ENCODE results near the gene ARPC1A. TPM values are rescaled to one million over a fixed set of nuclear protein-coding genes. Genes with fewer than 3 reads are reported as not detected.

ARPC1A gene
- total RNA-seq, 6 experiments from 2014 or later, result 261 to 285 (median 281) TPM

DNA sequence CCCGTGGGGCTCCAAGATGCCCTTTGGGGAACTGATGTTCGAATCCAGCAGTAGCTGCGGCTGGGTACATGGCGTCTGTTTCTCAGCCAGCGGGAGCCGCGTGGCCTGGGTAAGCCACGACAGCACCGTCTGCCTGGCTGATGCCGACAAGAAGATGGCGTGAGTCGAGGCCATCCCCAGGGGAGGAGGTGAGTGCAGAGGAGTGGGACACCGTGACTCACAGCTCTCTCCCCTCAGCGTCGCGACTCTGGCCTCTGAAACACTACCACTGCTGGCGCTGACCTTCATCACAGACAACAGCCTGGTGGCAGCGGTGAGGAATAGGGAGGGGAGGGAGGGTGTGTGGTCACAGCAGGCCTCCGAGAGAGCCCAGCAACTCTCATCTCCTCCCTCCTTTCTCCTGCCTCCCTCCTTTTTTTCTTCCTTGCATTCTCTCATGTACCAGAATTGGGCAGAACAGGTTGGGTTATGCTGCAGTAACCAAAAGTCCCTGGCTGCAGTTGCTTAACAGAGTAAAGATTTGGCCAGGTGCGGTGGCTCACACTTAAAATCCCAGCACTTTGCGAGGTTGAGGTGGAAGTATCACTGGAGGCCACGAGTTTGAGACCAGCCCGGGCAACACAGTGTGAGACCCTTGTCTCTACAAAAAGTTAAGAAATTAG is 65.4 kb downstream of the ARPC1A start:
- no peak overlapping the region for H3K27ac Mint-ChIP-seq
- DNase-seq, result no peak
- TF ChIP-seq, protein P1, sequence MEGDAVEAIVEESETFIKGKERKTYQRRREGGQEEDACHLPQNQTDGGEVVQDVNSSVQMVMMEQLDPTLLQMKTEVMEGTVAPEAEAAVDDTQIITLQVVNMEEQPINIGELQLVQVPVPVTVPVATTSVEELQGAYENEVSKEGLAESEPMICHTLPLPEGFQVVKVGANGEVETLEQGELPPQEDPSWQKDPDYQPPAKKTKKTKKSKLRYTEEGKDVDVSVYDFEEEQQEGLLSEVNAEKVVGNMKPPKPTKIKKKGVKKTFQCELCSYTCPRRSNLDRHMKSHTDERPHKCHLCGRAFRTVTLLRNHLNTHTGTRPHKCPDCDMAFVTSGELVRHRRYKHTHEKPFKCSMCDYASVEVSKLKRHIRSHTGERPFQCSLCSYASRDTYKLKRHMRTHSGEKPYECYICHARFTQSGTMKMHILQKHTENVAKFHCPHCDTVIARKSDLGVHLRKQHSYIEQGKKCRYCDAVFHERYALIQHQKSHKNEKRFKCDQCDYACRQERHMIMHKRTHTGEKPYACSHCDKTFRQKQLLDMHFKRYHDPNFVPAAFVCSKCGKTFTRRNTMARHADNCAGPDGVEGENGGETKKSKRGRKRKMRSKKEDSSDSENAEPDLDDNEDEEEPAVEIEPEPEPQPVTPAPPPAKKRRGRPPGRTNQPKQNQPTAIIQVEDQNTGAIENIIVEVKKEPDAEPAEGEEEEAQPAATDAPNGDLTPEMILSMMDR (IDR thresholded peaks at IDR 0.05), result no peak
- peaks cover 9% of the 10 kb centered on the region for H3K27me3 Mint-ChIP-seq (ENCODE audit: insufficient read depth)
- H3K4me3 Mint-ChIP-seq, result no peak overlapping the region
- peaks cover 21% of the 10 kb centered on the region for H3K36me3 Mint-ChIP-seq (ENCODE audit: low read depth)
- no peaks in the 10 kb centered on the region for H3K9me3 Mint-ChIP-seq
- no peaks in the 10 kb centered on the region for H3K4me1 Mint-ChIP-seq (ENCODE audit: low read depth)

DNA sequence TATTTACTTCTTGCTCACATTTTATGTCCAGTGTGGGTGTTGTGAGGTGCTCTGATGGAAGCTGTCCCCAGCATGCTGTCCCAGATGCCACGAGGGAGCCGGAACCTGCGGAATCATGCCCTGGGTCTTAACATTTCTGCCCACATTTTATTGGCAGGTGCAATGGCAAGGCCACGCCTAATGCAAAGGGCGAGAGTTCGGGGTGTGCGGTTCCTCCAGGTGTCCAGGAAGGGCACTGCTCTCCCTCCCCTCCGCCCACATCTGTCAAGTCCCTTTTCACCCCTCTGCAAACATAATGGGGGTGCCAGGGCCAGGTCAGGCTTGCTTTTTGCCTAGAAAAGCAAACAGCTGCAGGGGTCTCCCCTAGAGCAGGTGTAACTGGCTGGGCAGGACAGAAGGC is 66.3 kb downstream of the ARPC1A start:
- H3K36me3 Mint-ChIP-seq (ENCODE audit: low read depth), result peaks cover 21% of the 10 kb centered on the region
- TF ChIP-seq, protein P1 (IDR thresholded peaks at IDR 0.05), result no peak
- H3K27ac Mint-ChIP-seq, result no peak overlapping the region
- H3K27me3 Mint-ChIP-seq (ENCODE audit: insufficient read depth), result peaks cover 9% of the 10 kb centered on the region
- no peaks in the 10 kb centered on the region for H3K4me1 Mint-ChIP-seq (ENCODE audit: low read depth)
- H3K4me3 Mint-ChIP-seq, result no peak overlapping the region
- no peaks in the 10 kb centered on the region for H3K9me3 Mint-ChIP-seq
- DNase-seq, result no peak

DNA sequence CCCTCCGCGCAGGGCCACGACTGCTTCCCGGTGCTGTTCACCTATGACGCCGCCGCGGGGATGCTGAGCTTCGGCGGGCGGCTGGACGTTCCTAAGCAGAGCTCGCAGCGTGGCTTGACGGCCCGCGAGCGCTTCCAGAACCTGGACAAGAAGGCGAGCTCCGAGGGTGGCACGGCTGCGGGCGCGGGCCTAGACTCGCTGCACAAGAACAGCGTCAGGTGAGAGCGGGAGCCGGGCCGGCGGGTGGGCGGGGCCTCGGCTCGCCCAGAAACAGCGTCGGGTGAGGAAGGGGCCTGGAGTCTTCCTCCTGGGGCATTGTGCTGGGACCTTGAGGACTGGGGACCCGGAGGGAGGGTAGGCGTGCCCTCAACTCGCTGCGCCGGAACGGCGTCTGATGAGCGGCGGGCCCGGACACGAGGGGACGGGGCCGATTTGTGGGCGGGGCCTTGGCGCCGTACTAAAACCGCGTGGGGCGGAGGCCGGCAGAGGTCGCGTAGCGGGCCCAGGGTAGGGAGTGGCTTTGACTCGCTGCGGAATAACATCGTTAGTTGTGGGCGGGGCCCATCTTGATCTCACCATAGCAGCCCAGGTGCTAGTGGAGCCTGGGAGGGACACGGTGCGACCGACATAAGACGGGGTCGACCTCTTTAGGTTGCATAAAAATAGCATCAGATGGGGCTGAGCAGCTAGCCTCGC is 67.1 kb downstream of the ARPC1A start:
- no peak overlapping the region for H3K4me3 Mint-ChIP-seq

DNA sequence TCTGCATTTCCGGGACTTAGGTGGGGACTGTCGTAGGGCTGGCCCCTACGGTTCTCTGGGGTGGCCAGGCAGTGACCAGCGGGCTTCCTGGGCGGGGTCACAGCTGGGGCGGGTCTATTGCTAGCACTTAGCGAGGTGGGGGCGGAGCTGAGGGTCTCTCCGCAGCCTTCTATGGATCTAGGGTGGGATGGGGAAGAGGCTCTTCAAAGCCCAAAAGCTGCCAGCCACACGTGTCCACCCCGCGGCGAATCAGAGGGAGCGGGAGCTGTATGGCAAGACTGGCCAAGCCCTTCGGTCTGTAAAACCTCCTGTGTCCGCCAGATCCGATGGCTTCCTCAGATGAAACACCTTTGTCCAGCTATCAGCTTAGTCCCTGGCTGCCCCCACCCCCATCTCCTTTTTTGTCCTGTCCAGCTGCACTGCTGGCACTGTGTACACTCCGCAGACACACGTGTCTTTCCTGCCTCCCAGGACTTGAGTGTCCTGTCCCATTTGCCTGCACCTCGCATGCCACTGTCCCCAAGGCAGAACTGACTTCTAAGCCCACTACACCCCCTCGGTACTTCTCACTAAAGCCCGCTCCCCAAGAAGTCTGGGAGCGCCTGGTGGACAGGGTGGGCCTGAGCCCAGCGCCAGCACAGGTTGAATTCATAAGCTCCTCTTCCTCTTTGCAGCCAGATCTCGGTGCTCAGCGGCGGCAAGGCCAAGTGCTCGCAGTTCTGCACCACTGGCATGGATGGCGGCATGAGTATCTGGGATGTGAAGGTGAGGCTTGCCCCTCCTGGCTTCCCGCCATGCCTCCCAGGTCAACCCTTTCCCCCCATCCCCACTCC is 67.9 kb downstream of the ARPC1A start:
- Mint-ChIP-seq H3K4me3 (no peak overlapping the region), H3K36me3 (ENCODE audit: low read depth) (peaks cover 24% of the 10 kb centered on the region), H3K27ac (peak overlapping the region; percentile 21; the same call in 1 of the 2 replicates), H3K4me1 (ENCODE audit: low read depth) (peaks cover 7% of the 10 kb centered on the region), H3K27me3 (ENCODE audit: insufficient read depth) (peaks cover 10% of the 10 kb centered on the region), H3K9me3 (no peaks in the 10 kb centered on the region)
- TF ChIP-seq, protein P1 (IDR thresholded peaks at IDR 0.05), result no peak
- DNase-seq, result no peak

More for the DNA sequence above, 67.1 kb downstream of the ARPC1A start:
- Mint-ChIP-seq H3K27me3 (ENCODE audit: insufficient read depth) (peaks cover 6% of the 10 kb centered on the region), H3K4me1 (ENCODE audit: low read depth) (peaks cover 3% of the 10 kb centered on the region; the same call in 1 of the 2 replicates), H3K27ac (peak overlapping the region; percentile 21; the same call in 1 of the 2 replicates), H3K36me3 (ENCODE audit: low read depth) (peaks cover 24% of the 10 kb centered on the region), H3K9me3 (no peaks in the 10 kb centered on the region)
- DNase-seq, result no peak
- TF ChIP-seq, protein P1 (IDR thresholded peaks at IDR 0.05), result no peak

DNA sequence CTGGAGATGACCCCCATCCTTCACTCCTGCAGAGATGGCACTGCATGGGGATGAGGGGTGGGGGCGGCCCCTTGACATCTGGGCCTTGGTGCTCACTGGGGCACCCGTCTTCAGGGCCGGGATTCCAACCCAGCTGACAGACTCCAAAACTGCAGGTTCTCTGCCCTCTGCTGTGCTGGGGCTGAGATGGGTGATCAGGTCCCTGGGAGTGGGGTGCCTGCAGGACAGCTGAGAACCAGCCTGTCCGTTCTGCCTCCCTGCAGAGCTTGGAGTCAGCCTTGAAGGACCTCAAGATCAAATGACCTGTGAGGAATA is 68.4 kb downstream of the ARPC1A start:
- Mint-ChIP-seq H3K4me3 (no peak overlapping the region), H3K27me3 (ENCODE audit: insufficient read depth) (peaks cover 16% of the 10 kb centered on the region), H3K36me3 (ENCODE audit: low read depth) (peaks cover 28% of the 10 kb centered on the region), H3K9me3 (no peaks in the 10 kb centered on the region), H3K4me1 (ENCODE audit: low read depth) (peaks cover 11% of the 10 kb centered on the region), H3K27ac (no peak overlapping the region; the same call in 1 of the 2 replicates)
- no peak for DNase-seq
- TF ChIP-seq, protein P1 (IDR thresholded peaks at IDR 0.05), result no peak

Data from HFFc6 (cell line).